Activated naive CD4-positive, alpha-beta T cell treated with anti-CD3 and anti-CD28 coated beads for 36 hours (primary cell): ENCODE results near the gene THADA. TPM values are rescaled to one million over a fixed set of nuclear protein-coding genes. Genes with fewer than 3 reads are reported as not detected.
"Not testable (repeated sequence)": the region's sequence is repeated elsewhere in the genome, so short reads cannot be mapped to it uniquely, and the experiment has no call there.

Experiments
- CTCF ChIA-PET: fragments of 350-600 bp; sonication (Branson Sonifier 250); formaldehyde crosslinking; loops from one replicate; lab custom pipeline; 2021; ENCODE audit warnings: antibody characterized with exemption; lab: Charles Lee
- DNase-seq: peaks from one replicate; pipeline ENCODE4 v3.0.0-alpha.2; 2020
- H3K27ac Mint-ChIP-seq: one replicate; pipeline ENCODE4 v1.8.0; 2021; ENCODE audit warnings: mild to moderate bottlenecking, mixed read lengths
- H3K27me3 Mint-ChIP-seq: one replicate; pipeline ENCODE4 v1.8.0; 2021; ENCODE audit warnings: low read depth, mixed read lengths
- H3K36me3 Mint-ChIP-seq: one replicate; pipeline ENCODE4 v1.8.0; 2021; ENCODE audit warnings: low read depth, mixed read lengths
- H3K4me1 Mint-ChIP-seq: one replicate; pipeline ENCODE4 v1.8.0; 2021; ENCODE audit warnings: low read depth, mixed read lengths
- H3K4me3 Mint-ChIP-seq: one replicate; pipeline ENCODE4 v1.8.0; 2021; ENCODE audit warnings: mild to moderate bottlenecking, moderate library complexity, mixed read lengths
- H3K9me3 Mint-ChIP-seq: one replicate; pipeline ENCODE4 v1.8.0; 2021; ENCODE audit warnings: mixed read lengths
- intact Hi-C: fragments of 100-400 bp; cut with micrococcal nuclease; formaldehyde crosslinking; loops from one replicate; pipeline ENCODE4 v1.15.1; 2023
- total RNA-seq, 2 experiments: library from RNA; stranded (reverse); gene quantifications; one replicate each; pipeline ENCODE4 v1.2.3, GENCODE V29; 2021

The THADA gene
- total RNA-seq, 2 experiments from 2014 or later: 28.6 to 31.5 TPM

GRCh38 chr2:43285987-43286386 lies 309.9 kb downstream of the THADA start:
- H3K4me1 Mint-ChIP-seq: peaks cover 7% of the 10 kb centered on the region
- H3K27me3 Mint-ChIP-seq: no peaks in the 10 kb centered on the region
- intact Hi-C loops: no loop called here
- peaks cover 25% of the 10 kb centered on the region for H3K9me3 Mint-ChIP-seq
- H3K27ac Mint-ChIP-seq: no peak overlapping the region
- H3K36me3 Mint-ChIP-seq: peaks cover 83% of the 10 kb centered on the region
- no peak for DNase-seq
- no peak overlapping the region for H3K4me3 Mint-ChIP-seq
- CTCF ChIA-PET: no interaction called here

- H3K27ac Mint-ChIP-seq: no peak overlapping the region
- intact Hi-C loops: no loop called here
- H3K36me3 Mint-ChIP-seq: peaks cover 74% of the 10 kb centered on the region
- DNase-seq: no peak
- peaks cover 7% of the 10 kb centered on the region for H3K4me1 Mint-ChIP-seq
- peaks cover 25% of the 10 kb centered on the region for H3K9me3 Mint-ChIP-seq
- H3K27me3 Mint-ChIP-seq: no peaks in the 10 kb centered on the region
- CTCF ChIA-PET: interaction anchor here (1.6 kb wide), 1 partner anchor 9 kb away, joined by 3 read pairs; no protein-coding TSS in a partner anchor
- no peak overlapping the region for H3K4me3 Mint-ChIP-seq
Observed at GRCh38 chr2:43284967-43285366, 310.9 kb downstream of the THADA start.

DNA sequence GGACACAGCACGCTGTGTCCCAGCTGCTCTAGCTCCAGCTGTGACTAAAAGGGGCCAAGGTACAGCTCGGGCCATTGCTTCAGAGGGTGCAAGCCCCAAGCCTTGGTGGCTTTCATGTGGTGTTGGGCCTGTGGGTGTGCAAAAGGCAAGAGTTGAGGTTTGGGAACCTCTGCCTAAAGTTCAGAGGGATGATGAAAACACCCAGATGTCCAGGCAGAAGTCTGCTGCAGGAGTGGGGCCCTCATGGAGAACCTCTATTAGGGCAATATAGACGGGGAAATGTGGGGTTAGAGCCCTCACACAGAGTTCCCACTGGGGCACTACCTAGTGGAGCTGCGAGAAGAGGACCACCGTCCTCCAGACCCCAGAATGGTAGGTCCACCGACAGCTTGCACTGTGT lies 311.5 kb downstream of the THADA start:
- H3K4me3 Mint-ChIP-seq, H3K27ac Mint-ChIP-seq, H3K4me1 Mint-ChIP-seq, H3K27me3 Mint-ChIP-seq, intact Hi-C loops, DNase-seq: not testable (repeated sequence)
- CTCF ChIA-PET: interaction anchor here (0.9 to 1.6 kb wide), 2 partner anchors 9 to 293 kb away, joined by 3 to 5 read pairs; no protein-coding TSS in a partner anchor
- H3K9me3 Mint-ChIP-seq: peaks cover 25% of the 10 kb centered on the region
- H3K36me3 Mint-ChIP-seq: peaks cover 77% of the 10 kb centered on the region

GRCh38 chr2:43280994-43281393 lies 314.8 kb downstream of the THADA start:
- Mint-ChIP-seq H3K36me3 (peaks cover 56% of the 10 kb centered on the region), H3K4me1 (peaks cover 7% of the 10 kb centered on the region), H3K4me3 (no peak overlapping the region), H3K27ac (no peak overlapping the region), H3K9me3 (peaks cover 20% of the 10 kb centered on the region), H3K27me3 (no peaks in the 10 kb centered on the region)
- intact Hi-C loops: no loop called here
- DNase-seq: no peak
- CTCF ChIA-PET: no interaction called here

DNA sequence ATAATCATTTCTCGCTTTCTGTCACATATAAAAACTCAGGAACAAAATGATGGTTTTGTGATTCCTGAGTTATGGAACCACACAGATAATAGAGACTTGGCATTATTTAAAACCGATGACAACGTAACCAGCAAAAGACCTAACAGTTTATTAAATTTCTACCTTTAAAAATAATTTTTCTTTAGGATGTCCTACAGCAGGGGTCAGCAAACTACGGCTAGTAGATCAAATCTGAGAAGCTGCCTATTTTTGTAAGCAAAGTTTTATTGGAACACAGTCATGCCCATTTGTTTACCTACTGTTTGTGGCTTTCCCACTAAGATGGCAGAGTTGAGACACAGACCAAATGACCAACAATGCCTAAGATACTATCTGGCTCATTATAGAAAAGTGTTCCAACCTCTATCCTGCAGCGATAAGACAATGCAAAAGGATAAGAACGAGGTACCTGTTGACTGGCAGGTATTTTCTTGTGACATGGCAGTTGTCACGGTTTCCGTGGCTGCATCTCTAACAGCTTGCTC lies 316.5 kb downstream of the THADA start:
- H3K36me3 Mint-ChIP-seq: peaks cover 40% of the 10 kb centered on the region
- intact Hi-C loops: no loop called here
- DNase-seq: no peak
- CTCF ChIA-PET: no interaction called here
- H3K9me3 Mint-ChIP-seq: peaks cover 10% of the 10 kb centered on the region
- no peak overlapping the region for H3K4me3 Mint-ChIP-seq
- no peak overlapping the region for H3K27ac Mint-ChIP-seq
- H3K4me1 Mint-ChIP-seq: peaks cover 7% of the 10 kb centered on the region
- H3K27me3 Mint-ChIP-seq: no peaks in the 10 kb centered on the region

DNA sequence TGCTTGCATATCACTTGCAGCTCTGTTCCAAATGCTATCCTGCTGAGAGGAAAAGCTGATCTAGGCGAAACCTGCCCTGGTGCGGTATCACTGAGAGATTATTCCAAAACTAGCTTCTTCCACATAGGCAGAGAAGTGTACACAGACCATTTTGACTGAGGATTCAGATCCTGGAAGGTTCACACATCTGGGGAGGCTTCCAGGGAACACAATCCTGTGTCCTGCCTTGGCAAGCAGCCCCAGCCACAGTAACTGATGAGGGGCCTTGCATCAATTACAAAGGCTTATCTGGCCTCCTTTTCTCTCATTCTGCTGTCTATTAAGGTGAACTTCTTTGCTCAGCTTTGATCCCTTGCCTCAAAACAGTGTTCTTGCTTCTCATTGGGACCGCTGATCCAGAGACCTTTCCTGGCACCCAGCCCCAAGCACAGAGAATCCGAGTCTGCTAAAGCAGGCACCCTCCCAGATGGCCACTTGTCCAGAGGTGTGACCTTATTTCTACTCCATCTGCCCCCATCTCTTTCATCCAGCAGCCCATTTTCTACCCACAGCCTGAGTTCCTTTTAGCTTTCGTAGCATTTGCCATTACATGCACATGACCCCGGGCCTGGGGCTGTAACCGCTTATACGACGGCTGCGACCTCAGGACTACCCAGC lies 317.1 kb downstream of the THADA start:
- Mint-ChIP-seq H3K4me3 (no peak overlapping the region), H3K27ac (no peak overlapping the region), H3K9me3 (peaks cover 4% of the 10 kb centered on the region), H3K4me1 (peaks cover 2% of the 10 kb centered on the region), H3K36me3 (peaks cover 35% of the 10 kb centered on the region), H3K27me3 (no peaks in the 10 kb centered on the region)
- DNase-seq: no peak
- CTCF ChIA-PET: no interaction called here
- intact Hi-C loops: no loop called here

DNA sequence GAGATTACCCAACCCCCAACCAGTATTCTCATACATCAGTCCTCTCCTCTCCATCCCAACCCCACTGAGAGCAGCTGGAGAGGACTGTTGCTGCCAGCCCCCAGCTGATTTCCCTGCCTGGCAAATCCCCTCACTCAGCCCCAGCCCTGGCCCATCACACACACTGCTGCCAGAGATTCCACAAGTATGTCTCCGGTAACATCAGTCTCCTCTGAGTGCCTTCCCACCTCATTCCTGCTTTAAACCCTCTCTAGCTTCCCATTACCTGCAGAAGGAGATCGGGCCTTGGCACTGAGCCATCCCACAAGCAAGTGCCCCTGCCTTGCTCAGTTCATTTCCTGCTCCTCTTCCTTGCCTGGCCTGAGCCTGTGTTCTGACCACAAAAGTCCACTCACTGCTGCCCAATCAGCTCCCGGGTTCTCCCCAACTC lies 318.9 kb downstream of the THADA start:
- CTCF ChIA-PET: no interaction called here
- H3K4me3 Mint-ChIP-seq: no peak overlapping the region
- H3K27me3 Mint-ChIP-seq: no peaks in the 10 kb centered on the region
- intact Hi-C loops: no loop called here
- no peak for DNase-seq
- peaks cover 23% of the 10 kb centered on the region for H3K36me3 Mint-ChIP-seq
- no peaks in the 10 kb centered on the region for H3K9me3 Mint-ChIP-seq
- no peak overlapping the region for H3K27ac Mint-ChIP-seq
- H3K4me1 Mint-ChIP-seq: peaks cover 2% of the 10 kb centered on the region

GRCh38 chr2:43276266-43276941 lies 319.4 kb downstream of the THADA start:
- CTCF ChIA-PET: no interaction called here
- Mint-ChIP-seq H3K4me1 (peaks cover 2% of the 10 kb centered on the region), H3K9me3 (no peaks in the 10 kb centered on the region), H3K4me3 (no peak overlapping the region), H3K27me3 (no peaks in the 10 kb centered on the region), H3K27ac (no peak overlapping the region), H3K36me3 (peaks cover 21% of the 10 kb centered on the region)
- no peak for DNase-seq
- intact Hi-C loops: no loop called here

- CTCF ChIA-PET: interaction anchor here (0.5 kb wide), 1 partner anchor 122 kb away, joined by 3 read pairs; no protein-coding TSS in a partner anchor
- H3K9me3 Mint-ChIP-seq: no peaks in the 10 kb centered on the region
- H3K27ac Mint-ChIP-seq: no peak overlapping the region
- H3K4me1 Mint-ChIP-seq: no peaks in the 10 kb centered on the region
- no peak for DNase-seq
- intact Hi-C loops: no loop called here
- peaks cover 15% of the 10 kb centered on the region for H3K36me3 Mint-ChIP-seq
- H3K27me3 Mint-ChIP-seq: no peaks in the 10 kb centered on the region
- H3K4me3 Mint-ChIP-seq: no peak overlapping the region
Observed at GRCh38 chr2:43274721-43275120, 321.1 kb downstream of the THADA start.

DNA sequence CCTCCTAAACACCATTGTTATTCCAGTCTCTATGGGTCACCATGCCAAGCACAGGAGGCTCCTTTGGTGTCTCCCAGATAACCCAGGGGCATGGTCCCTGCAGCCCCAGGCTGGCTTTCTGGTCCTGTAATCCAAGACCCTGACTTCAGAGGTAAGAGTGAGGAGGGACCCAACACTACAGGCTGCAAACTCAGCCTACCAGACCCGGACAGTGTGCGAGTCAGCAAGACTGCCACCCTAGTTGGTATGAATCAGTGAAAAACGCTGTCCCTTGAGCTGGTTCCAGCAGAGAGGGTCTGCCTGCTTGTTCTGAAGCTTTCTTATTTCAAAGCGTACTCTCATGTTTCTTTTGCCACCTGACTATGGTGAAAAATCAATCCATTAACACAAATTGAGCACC lies 321.8 kb downstream of the THADA start:
- intact Hi-C loops: no loop called here
- H3K36me3 Mint-ChIP-seq: peaks cover 13% of the 10 kb centered on the region
- H3K27me3 Mint-ChIP-seq: no peaks in the 10 kb centered on the region
- H3K4me3 Mint-ChIP-seq: no peak overlapping the region
- CTCF ChIA-PET: interaction anchor here (0.5 kb wide), 1 partner anchor 122 kb away, joined by 3 read pairs; no protein-coding TSS in a partner anchor
- no peak overlapping the region for H3K27ac Mint-ChIP-seq
- no peak for DNase-seq
- H3K9me3 Mint-ChIP-seq: no peaks in the 10 kb centered on the region
- H3K4me1 Mint-ChIP-seq: no peaks in the 10 kb centered on the region

DNA sequence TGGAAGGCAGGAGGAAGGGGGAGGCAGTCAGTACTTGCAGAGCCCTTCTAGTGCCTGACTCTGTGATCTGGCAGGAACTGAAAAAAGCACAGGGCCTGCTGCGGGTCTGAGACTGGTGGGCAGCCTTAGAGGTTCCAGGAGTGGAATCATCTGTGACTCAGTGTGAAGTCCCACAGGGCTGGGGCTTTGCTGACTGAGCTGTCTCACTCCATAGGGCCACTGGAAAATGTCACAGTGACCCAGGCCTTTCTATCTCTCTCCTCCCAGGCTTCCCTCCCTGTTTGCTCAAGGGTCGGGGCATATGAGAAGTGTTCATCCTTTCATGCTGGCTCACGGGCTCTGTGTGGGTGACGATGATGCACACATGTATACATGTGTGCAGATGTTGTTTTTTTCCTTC lies 322.3 kb downstream of the THADA start:
- Mint-ChIP-seq H3K27ac (no peak overlapping the region), H3K9me3 (no peaks in the 10 kb centered on the region), H3K4me3 (no peak overlapping the region), H3K4me1 (no peaks in the 10 kb centered on the region), H3K36me3 (peaks cover 13% of the 10 kb centered on the region), H3K27me3 (no peaks in the 10 kb centered on the region)
- CTCF ChIA-PET: no interaction called here
- intact Hi-C loops: no loop called here
- no peak for DNase-seq

DNA sequence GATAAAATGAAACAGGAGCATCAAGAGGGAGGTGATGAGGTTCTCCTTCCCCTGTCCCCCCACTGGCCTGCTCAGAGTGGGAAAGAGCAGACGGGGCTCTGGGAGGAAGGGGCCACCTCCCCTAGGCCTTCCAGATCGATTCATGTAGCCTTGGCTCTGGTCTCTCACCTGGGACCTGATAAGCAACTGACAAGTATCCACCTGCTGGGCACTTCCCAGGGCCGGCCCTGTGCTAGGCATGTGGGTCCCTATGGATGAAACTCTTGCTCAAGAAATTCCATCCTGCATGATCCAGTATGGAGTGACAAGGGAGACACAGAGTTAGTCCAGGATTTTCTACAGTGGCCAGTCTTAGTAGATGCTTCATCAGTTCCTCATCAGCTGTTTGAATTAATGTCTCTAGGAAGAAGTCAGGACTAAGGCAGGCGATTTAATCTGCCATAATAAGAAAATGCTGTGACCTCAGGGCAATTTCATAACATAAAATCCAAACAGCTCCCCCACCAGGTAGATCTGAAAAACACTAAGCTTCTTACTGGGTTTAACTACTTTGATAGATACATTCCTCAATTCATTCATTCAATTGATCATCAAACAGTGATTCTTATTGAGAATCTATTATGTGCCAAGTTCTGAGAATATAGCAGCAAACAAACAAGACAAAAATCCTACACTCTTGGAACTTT lies 324.8 kb downstream of the THADA start:
- H3K9me3 Mint-ChIP-seq: no peaks in the 10 kb centered on the region
- peaks cover 8% of the 10 kb centered on the region for H3K36me3 Mint-ChIP-seq
- H3K27me3 Mint-ChIP-seq: no peaks in the 10 kb centered on the region
- no peak overlapping the region for H3K27ac Mint-ChIP-seq
- intact Hi-C loops: no loop called here
- no peak for DNase-seq
- CTCF ChIA-PET: interaction anchor here (0.5 to 0.7 kb wide), 5 partner anchors 125 to 830 kb away, joined by 3 to 5 read pairs (median 4); no protein-coding TSS in a partner anchor
- H3K4me1 Mint-ChIP-seq: no peaks in the 10 kb centered on the region
- no peak overlapping the region for H3K4me3 Mint-ChIP-seq
